Tibial nerve (tissue), 4 donors: ENCODE measurements around the gene SAG.

Experiments
- CTCF ChIP-seq, 5 experiments: fragments of 200-600 bp in 3 of 5; fragments of 450-650 bp in 2 of 5; sonication (generic) in 3 of 5; IDR thresholded peaks; one replicate each; pipeline ENCODE4 v1.5.1; 2016 to 2019; ENCODE audit warnings: antibody characterized with exemption in 5 of 5, mild to moderate bottlenecking in 3 of 5, moderate library complexity in 2 of 5
- EP300 ChIP-seq, 2 donors: sonication (generic); formaldehyde crosslinking; IDR thresholded peaks; one replicate each; pipeline ENCODE4 v1.6.1; 2017; ENCODE audit warnings: antibody characterized with exemption in 2 of 2, mild to moderate bottlenecking in 1 of 2
- POLR2A ChIP-seq, 2 donors: fragments of 450-650 bp; IDR thresholded peaks; one replicate each; pipeline ENCODE4 v1.6.1; 2017; ENCODE audit warnings: antibody characterized with exemption in 2 of 2, mild to moderate bottlenecking in 2 of 2, moderate library complexity in 2 of 2

GRCh38 chr2:233358335-233358734, 50.7 kb downstream of the SAG start:
- TF ChIP-seq CTCF (IDR thresholded peaks at IDR 0.05): no peak
- no peak for TF ChIP-seq POLR2A (IDR thresholded peaks at IDR 0.05)
- TF ChIP-seq EP300 (IDR thresholded peaks at IDR 0.05): no peak
